NT2/D1 (cell line): ENCODE results near the gene YBX2.
A peak's percentile ranks its signal among the peaks of the same experiment; 100 is the strongest.
"Not testable (repeated sequence)": the region's sequence is repeated elsewhere in the genome, so short reads cannot be mapped to it uniquely, and the experiment has no call there.

ENCODE experiments used
- DNase-seq: peaks from one replicate; pipeline ENCODE4 v3.0.0-alpha.2; 2011; ENCODE audit warnings: low read depth, low spot score
- H3K27me3 ChIP-seq: 2 replicates; pipeline ENCODE4 v1.6.0; 2011; ENCODE audit warnings: mild to moderate bottlenecking; ENCODE audit not compliant: insufficient read length, insufficient read depth
- H3K36me3 ChIP-seq: 2 replicates; pipeline ENCODE4 v1.6.1; 2011; ENCODE audit warnings: mild to moderate bottlenecking, low read length, mixed read lengths; ENCODE audit not compliant: insufficient read depth, insufficient read length
- H3K4me1 ChIP-seq: 2 replicates; pipeline ENCODE4 v1.5.1; 2011; ENCODE audit not compliant: insufficient read depth, insufficient read length
- H3K4me3 ChIP-seq: 2 replicates; pipeline ENCODE4 v1.5.1; 2011; ENCODE audit warnings: low read depth; ENCODE audit not compliant: insufficient read length
- H3K9ac ChIP-seq: 2 replicates; pipeline ENCODE4 v1.6.0; 2011; ENCODE audit warnings: low read depth; ENCODE audit not compliant: insufficient read length
- H3K9me3 ChIP-seq: 2 replicates; pipeline ENCODE4 v1.5.1; 2011; ENCODE audit warnings: mild to moderate bottlenecking, low read length; ENCODE audit not compliant: insufficient read depth
- SUZ12 ChIP-seq: IDR thresholded peaks from 2 replicates; pipeline ENCODE4 v1.6.1; 2011; ENCODE audit not compliant: insufficient read length, insufficient read depth; ENCODE audit errors: extremely low read depth
- YY1 ChIP-seq: IDR thresholded peaks from 2 replicates; pipeline ENCODE4 v1.6.1; 2011; ENCODE audit not compliant: insufficient read length, insufficient read depth
- ZNF274 ChIP-seq: IDR thresholded peaks from 2 replicates; pipeline ENCODE4 v1.6.1; 2011; ENCODE audit warnings: mild to moderate bottlenecking, low read depth, low read length

YBX2 gene

GRCh38 chr17:7334938-7335538 is 40.6 kb upstream of the YBX2 start:
- Histone ChIP-seq H3K27me3 (no peaks in the 10 kb centered on the region), H3K4me3 (no peak overlapping the region), H3K36me3 (no peaks in the 10 kb centered on the region), H3K9ac (no peak overlapping the region), H3K9me3 (no peaks in the 10 kb centered on the region), H3K4me1 (peaks cover 3% of the 10 kb centered on the region)
- TF ChIP-seq YY1 (no peak), ZNF274 (no peak), SUZ12 (no peak)
- DNase-seq = no peak

- not testable (repeated sequence) for H3K4me1 ChIP-seq, H3K9ac ChIP-seq, H3K4me3 ChIP-seq, DNase-seq, H3K27me3 ChIP-seq, H3K9me3 ChIP-seq, H3K36me3 ChIP-seq
Measured at GRCh38 chr17:7332600-7333069, 38.2 kb upstream of the YBX2 start.

GRCh38 chr17:7332111-7332510 is 37.7 kb upstream of the YBX2 start:
- Histone ChIP-seq H3K4me3 (no peak overlapping the region), H3K9me3 (no peaks in the 10 kb centered on the region), H3K27me3 (no peaks in the 10 kb centered on the region), H3K36me3 (peaks cover 6% of the 10 kb centered on the region), H3K4me1 (peaks cover 3% of the 10 kb centered on the region), H3K9ac (no peak overlapping the region)
- DNase-seq = no peak
- TF ChIP-seq YY1 (no peak), SUZ12 (no peak), ZNF274 (no peak)

- H3K27me3 ChIP-seq = no peaks in the 10 kb centered on the region
- peak overlapping the region; percentile 84 for H3K9ac ChIP-seq
- no peaks in the 10 kb centered on the region for H3K9me3 ChIP-seq
- DNase-seq = no peak
- H3K4me1 ChIP-seq = no peaks in the 10 kb centered on the region
- peaks cover 20% of the 10 kb centered on the region for H3K36me3 ChIP-seq
- H3K4me3 ChIP-seq = peak overlapping the region; percentile 19
- TF ChIP-seq YY1 (no peak), ZNF274 (no peak), SUZ12 (no peak)
Measured at GRCh38 chr17:7330638-7331015, 36.2 kb upstream of the YBX2 start.

- Histone ChIP-seq H3K36me3 (peaks cover 25% of the 10 kb centered on the region), H3K4me3 (peak overlapping the region; percentile 84), H3K4me1 (no peaks in the 10 kb centered on the region), H3K9me3 (no peaks in the 10 kb centered on the region), H3K9ac (peak overlapping the region; percentile 85), H3K27me3 (no peaks in the 10 kb centered on the region)
- TF ChIP-seq SUZ12 (no peak), YY1 (no peak), ZNF274 (no peak)
- no peak for DNase-seq
Measured at GRCh38 chr17:7329997-7330637, 35.7 kb upstream of the YBX2 start.

- no peaks in the 10 kb centered on the region for H3K9me3 ChIP-seq
- peak overlapping the region; percentile 84 for H3K4me3 ChIP-seq
- DNase-seq = peak; percentile 94
- H3K4me1 ChIP-seq = no peaks in the 10 kb centered on the region
- peak overlapping the region; percentile 85 for H3K9ac ChIP-seq
- H3K36me3 ChIP-seq = peaks cover 31% of the 10 kb centered on the region
- TF ChIP-seq YY1 (no peak), ZNF274 (no peak), SUZ12 (no peak)
- H3K27me3 ChIP-seq = no peaks in the 10 kb centered on the region
Measured at GRCh38 chr17:7329374-7329996, 35.0 kb upstream of the YBX2 start.

- H3K4me3 ChIP-seq = peak within 1 kb of the TSS; percentile 84
- no peak for TF ChIP-seq ZNF274
- no peak for TF ChIP-seq SUZ12
- no peak for TF ChIP-seq YY1
- H3K9me3 ChIP-seq = no peaks in the 10 kb centered on the region
- no peak for DNase-seq
- H3K9ac ChIP-seq = peak within 1 kb of the TSS; percentile 98
- peaks cover 37% of the 10 kb centered on the region for H3K36me3 ChIP-seq
- H3K4me1 ChIP-seq = no peaks in the 10 kb centered on the region
- H3K27me3 ChIP-seq = no peaks in the 10 kb centered on the region
Measured at GRCh38 chr17:7328840-7329373, 34.5 kb upstream of the YBX2 start, which contains the start of gene NEURL4. Gene NEURL4, minus strand, starts transcription at chr17:7329335. Its CDS starts 23 bp downstream, at chr17:7329312.
